KG1 (cell line): ENCODE measurements around the gene SMARCB1.
"Not testable (repeated sequence)": the region's sequence is repeated elsewhere in the genome, so short reads cannot be mapped to it uniquely, and the experiment has no call there.

Experiments
- DNase-seq: peaks from one replicate; lab custom pipeline; 2025; lab: John Stamatoyannopoulos, UW

SMARCB1 gene

DNA sequence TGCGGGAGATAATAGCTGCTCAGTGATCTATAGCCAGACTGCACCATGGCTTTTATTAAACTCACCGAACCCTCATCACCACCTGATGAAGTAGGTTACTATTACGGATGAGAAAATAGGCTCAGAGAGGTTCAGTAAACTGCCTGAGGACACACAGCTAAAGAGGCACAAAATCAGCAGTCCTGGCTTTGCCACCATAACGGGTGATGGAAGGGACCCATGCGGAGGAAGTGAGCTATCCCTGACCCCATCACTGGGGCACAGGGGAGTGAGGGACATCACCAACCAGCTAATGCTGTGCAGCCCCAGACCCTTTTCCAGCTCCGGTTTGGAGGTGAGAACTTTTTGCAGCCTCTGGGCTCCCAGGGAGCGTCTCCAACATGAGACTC is 59.3 kb downstream of the SMARCB1 start:
- DNase-seq, result no peak

DNA sequence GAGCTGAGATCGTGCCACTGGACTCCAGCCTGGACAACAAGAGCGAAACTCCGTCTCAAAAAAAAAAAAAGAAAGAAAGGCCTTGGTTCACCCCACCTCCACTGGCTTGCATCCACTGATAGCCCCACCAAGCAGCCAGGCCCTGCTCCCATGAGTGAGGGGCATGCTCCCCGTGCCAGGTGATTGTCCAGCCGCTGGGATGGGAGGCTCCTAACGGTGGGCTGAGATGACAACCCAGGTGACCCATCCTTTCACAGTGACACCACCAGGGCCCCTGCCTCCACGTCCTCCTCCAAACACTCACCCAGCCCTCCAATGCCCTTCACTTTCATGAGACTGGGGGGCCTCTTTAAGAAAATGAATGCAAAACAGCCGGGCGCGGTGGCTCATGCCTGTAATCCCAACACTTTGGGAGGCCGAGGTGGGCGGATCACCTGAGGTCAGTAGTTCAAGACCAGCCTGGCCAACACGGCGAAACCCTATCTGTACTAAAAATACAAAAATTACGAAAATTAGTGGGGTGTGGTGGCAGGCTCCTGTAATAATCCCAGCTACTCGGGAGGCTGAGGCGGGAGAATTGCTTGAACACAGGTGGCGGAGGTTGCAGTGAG is 60.6 kb downstream of the SMARCB1 start:
- no peak for DNase-seq

DNA sequence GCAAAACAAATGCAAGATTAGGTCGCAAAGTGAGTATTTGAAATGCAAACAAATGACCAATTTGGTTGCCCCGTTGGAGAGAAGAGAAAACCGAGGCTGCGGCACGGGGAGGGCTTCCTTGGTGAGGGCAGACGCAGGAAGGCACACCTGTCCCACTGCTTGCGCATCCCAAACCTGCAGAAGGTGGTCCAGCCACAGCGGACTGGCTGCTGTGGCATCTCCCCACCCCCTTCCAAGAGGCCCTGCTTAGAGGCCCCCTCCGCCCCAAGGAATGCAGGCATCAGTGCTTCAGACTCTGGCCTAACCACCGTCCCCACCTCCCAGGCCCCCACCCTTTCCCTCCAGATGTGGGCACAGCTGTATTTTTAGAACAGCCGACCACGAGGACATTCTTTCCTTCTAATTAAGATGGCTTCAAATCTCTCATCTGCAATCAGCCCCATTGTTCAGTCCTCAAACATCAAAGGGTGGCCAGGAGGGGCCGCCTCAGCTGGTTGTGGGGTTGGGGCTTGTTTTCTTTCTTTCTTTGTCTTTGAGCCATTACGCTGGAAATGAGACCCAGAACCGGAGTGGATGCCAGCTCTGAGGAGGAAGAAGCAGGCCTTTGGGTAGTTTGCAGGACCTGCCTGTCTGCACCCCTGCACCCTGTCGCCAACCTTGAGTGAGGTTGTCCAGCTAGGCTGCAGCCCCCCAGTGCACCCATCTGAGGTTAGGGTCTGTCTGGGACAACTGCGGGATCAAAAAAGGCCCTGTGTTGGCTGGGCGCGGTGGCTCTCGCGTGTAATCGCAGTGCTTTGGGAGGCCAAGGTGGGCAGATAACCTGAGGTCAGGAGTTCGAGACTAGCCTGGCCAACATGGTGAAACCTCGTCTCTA is 61.5 kb downstream of the SMARCB1 start:
- no peak for DNase-seq

DNA sequence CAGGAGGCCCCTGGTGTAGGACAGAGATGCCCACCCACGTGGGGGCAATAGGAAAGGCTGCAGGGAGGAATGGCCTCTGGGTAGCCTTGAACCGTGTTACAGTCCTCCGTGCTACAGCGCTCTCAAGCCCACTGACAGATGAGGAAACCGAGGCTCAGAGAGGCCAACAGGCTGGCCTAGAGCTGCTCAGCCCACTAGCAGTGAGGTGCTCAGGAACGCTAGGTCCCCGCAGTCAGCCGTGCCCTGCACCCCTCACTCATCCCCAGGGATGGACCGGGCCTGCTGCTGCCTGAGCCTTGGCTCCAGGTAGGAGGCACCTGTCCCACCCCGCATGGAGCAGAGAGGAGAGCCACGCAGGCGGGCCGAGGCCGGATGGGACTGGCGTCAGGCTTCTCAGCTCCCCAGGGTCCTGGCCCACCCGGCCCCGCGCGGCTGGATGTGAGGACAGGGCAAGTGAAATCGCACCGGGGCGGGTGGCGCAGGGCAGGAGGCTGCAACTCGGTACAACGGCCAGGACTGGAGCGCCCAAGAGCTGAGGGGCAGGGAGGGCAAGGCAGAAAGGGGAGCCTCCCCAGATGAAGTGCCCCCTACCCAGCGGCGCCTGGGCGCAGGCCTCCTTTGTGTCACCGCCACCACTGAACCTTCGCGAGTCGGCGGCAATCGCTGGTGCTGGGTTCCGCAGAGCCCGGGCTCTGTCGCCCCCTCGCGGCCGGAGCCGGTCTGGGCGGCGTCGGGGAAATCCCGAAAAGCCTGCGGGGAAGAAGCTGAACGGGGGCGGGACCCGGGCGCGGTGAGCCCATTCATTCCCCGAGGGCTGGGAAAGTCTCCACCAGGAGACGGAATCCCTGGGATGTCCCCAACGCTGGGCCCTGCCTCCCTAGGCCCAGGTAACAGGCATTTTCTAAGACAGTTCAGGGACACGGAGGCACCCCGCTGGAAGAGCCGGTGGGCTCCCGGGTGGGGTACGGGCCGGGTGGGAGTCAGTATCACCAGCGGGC is 62.5 kb downstream of the SMARCB1 start:
- DNase-seq, result peak; percentile 35

DNA sequence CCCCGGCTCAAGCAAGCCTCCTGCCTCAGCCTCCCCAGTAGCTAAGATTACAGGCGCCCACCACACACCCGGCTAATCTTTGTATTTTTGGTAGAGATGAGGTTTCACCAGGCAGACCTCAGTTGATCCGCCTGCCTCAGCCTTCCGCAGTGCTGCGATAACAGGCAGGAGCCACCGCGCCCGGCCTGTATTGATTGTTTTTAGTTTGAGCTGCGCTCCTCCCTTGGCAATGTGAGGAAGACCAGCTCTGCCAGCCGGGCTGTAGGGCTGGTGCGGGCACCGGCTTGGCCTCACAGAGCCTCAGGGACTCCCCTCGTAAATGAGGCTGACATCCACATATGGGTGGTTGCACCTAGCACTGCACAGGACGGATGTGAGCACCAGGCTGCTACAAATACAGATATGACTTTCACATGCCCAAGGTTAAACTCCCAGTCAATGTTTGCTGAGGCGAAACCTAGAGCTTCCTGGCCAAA is 63.4 kb downstream of the SMARCB1 start:
- no peak for DNase-seq

DNA sequence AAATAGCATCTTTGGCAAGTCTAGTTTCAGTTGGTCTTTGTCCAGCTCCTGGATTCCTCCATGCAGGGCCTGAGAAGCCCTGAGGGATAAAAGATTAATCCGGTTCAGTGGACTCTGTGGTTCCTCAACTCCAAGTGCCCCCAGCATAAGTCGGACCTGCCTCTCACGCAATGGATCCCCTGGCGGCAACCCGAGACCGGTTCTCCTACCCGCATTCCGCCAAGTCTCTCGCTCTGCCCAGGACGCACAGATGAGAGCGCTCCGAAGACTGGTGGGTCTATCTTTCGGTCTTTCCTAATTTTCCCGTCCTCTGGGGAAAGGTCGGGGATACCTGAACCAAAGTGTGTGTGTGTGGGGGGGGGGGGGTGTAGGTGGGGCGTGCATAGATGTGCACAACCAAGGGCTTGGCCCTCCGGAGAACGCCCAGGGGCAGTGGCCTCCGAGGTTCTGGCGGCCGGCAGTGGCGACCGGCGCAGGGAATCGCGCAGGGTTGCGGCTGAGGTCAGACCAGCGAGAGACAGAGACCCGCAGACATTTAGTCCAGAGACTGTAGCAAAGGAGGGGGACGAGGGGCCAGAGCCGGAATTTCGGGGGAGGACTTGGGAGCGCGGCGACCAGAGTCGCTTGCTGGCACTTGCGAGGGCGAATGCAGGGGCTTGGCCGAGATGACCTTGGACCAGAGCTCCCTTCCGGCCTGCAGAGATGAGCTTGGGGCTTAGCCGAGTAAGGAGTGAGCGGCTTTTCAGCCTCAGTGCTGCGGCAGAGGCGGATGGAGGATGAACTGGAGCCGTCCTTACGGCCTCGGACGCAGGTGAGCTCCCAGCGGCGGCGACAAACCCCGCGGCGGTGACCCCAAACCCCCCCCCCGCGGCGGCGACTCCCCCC is 70.2 kb downstream of the SMARCB1 start:
- DNase-seq, result no peak

DNA sequence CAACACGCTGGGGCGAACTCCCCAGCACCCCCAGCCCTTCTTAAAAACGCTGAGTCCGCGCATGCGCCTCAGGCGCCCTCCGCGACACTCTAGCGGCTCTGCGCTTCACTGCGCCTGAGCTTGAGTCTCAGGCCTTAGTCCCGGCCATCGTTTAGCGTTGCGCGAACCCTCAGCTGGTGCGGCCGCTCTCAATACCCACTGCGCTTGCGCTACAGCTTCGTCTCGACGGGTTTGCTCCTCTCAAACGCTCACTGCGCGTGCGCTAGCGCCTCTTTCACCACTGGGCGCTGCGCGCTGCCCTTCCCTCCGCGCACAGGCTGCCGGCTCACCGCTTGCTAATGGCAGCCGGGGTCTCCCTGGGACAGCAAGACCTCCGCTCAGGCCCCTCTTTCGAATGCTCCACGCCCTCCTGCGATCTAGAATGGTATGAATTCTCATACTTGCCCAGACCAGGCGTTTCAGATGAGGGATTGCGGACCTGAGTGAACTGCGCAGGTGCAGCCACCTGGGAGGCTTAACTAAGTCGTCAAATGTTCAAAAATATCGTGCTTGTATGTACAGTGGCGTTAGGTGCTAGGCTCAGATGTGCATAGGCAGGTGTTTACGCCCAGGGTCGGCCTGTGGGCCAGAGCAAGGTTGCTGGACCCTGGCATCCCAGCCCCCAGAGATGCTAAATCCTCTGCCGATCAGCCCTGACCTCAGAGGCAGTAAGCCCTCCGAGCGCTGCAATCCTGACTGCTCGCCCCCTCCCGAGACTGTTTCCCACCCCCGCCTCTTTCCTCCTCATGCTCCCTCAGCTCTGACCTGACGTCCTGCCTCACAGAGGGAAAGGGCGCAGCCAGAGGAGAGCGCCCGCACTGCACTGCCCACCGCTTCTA is 71.1 kb downstream of the SMARCB1 start, which contains the start of gene SLC2A11:
Gene SLC2A11 (plus strand): TSS at position 270 of the 878 bp plus-strand sequence. CDS start 125 bp downstream, at position 395.
- peak; percentile 87 for DNase-seq

DNA sequence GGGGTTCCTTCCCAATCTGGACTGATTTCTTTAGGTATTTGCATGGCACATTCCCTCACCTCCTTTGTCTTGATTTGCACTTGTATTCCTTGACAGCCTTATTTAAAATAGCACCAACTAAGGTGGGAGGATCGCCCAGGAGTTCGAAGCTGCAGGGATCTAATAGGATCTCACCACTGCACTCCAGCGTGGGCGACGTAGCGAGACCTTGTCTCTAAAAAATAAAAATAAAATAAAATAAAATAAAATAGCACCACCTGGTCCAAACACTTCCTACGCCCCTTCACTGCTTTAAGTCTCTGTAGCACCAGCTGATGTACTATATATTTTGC is 71.7 kb downstream of the SMARCB1 start:
- no peak for DNase-seq

DNA sequence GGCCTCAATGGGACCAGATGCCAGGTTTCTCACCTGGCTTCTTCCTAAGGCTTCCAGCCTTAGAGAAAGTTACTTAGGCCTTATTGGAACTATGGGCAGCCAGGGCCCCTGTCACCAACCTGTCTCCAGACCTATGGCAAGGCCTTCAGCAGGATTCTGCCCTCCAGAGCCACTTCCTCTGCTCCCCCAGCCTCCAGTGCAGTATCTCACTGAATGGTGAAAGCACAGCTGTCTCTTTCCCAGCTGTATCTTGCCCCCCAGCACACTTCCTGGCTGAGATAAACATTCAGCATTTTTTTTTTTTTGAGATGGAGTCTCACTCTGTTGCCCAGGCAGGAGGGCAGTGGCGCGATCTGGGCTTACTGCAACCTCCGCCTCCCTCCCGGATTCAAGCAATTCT is 72.4 kb downstream of the SMARCB1 start:
- DNase-seq, result no peak

DNA sequence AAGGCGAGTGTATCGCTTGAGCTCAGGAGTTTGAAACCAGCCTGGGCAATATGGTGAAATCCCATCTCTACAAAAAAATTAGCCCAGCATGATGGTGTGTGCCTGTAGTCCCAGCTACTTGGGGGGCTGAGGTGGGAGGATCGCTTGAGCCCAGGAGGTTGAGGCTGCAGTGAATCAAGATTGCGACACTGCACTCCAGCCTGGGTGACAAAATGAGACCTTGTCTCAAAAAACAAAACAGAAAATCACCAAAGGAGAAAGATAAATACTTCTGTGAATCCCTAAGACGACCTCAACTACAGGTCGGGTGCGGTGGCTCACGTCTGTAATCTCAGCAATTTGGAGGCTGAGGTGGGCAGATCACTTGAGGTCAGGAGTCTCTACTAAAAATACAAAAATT is 73.4 kb downstream of the SMARCB1 start:
- DNase-seq, result not testable (repeated sequence)

DNA sequence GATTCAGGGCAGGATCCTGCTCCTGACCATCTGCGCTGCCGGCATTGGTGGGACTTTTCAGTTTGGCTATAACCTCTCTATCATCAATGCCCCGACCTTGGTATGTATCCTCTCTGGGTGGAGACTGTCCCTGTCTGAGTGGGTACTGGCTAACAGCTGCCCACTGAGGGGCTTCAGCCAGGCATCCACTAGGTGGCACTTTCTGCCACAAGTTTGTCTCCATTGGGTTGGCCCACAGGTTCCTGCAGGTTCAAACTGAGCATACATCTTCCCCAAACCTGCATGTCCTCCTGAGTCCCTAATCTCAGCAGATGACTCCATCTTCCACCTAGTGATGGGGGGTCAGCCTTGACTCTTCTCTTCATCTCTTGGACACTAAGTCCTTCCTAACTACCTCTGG is 75.3 kb downstream of the SMARCB1 start:
- DNase-seq, result peak; percentile 10

DNA sequence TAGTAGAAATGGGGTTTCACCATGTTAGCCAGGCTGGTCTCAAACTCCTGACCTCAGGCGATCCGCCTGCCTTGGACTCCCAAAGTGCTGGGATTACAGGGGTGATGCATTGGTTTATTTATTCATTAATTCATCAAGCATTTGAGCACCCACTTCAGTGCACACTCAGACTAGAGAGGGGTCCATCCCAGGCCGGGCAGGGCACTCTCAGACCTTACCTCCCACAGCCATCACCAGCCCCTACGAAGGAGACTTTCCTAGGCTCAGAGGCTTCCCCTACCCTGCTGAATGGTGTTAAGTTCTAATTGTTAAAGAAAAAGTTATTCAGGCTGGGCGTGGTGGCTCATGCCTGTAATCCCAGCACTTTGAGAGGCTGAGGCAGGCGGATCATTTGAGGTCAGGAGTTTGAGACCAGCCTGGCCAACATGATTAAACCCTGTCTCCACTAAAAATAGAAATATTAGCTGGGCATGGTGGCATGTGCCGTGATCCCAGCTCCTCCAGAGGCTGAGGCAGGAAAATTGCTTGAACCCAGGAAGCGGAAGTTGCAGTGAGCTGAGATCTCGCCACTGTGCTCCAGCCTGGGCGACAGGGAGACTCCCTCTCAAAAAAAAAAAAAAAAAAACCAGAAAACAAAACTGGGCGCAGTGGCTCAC is 77.9 kb downstream of the SMARCB1 start:
- not testable (repeated sequence) for DNase-seq

DNA sequence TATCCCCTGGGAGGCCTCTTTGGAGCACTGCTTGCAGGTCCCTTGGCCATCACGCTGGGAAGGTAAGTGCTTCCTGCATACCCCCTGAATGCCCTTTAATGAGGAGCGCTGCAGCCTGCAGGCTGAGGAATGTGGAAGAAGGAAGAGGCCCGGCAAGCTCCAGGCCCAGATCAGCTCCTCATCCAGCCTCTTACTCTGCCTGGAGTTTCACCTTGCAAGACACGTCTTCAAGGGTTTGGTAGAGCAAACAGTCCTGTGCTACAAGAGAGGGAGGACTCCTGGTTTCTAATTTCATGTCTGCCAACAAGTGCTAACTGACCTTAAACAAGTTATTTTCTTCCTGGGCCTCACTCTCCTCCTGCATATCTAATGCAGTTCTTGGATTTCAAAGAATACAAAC is 81.8 kb downstream of the SMARCB1 start:
- no peak for DNase-seq

DNA sequence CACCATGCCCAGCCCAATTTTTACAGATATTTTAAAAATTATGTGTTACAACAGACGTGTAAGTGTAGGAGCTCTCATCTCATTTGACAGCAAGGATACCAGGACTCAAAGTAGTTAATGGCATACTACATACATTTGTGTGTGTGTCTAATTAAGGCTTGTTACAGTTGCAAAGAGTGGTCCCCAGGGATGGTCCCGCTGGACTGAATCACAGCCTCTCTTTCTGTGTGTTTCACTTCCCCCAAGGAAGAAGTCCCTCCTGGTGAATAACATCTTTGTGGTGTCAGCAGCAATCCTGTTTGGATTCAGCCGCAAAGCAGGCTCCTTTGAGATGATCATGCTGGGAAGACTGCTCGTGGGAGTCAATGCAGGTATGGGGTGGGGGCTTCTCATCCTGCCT is 88.1 kb downstream of the SMARCB1 start:
- no peak for DNase-seq

DNA sequence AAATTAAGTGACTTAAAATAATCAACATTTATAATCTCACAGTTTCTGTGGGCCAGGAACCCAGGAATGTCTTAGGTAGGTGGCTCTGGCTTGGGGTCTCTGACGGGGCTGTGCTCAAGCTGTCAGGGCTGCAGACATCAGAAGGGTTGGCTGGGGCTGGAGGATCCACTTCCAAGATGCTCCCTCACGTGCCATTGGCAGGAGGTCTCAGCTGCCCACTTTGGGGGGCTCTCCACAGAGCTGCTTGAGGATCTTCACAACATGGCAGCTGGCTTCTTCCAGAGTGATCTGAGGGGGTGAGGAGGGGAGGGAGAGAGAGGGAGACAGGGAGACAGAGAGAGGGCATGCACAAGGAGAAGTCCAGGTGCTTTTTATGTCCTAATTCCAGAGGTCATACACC is 89.0 kb downstream of the SMARCB1 start:
- no peak for DNase-seq

DNA sequence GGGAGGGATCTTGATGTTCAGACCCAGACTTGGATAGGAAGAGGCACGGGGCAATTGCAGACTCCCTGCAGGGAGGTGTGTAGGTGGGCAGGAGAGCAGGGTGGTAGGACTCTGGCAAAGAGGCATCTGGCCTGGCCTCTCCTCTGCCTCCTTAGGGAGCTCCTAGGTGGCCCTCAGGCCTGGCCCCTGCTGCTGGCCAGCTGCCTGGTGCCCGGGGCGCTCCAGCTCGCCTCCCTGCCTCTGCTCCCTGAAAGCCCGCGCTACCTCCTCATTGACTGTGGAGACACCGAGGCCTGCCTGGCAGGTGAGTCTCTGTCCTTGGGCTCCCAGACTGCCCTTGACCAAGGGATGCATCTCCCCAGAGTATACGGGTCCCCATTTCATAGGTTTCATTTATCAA is 90.8 kb downstream of the SMARCB1 start:
- no peak for DNase-seq

DNA sequence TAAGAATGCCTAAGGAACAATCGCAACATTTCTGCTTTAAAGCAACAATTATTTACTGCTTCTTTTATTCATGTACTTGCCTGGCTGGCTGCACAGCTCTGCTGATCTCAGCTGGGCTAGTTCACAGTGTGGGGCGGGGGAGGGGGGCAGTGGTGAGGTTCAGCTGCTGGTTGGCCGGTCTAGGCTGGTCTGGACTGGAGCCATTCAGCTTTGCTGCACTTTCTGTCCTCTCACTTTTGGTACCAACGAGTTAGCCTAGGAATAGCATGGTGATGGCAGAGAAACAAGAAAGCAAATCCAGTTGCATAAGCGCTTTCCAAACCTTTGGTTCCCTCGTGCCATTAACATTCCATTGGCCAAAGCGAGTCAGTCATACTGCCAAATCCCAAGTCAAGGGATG is 91.5 kb downstream of the SMARCB1 start:
- no peak for DNase-seq

DNA sequence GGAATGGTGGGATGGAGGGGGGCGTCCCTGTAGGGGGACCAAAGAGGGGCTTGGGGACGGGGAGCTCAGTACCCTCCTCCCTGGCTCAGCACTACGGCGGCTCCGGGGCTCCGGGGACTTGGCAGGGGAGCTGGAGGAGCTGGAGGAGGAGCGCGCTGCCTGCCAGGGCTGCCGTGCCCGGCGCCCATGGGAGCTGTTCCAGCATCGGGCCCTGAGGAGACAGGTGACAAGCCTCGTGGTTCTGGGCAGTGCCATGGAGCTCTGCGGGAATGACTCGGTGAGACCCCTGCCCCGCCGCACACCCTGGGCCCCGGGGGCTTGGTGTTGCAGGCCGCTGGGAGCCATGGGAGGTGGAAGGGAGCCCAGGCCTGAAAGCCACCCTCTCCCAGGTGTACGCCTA is 95.6 kb downstream of the SMARCB1 start:
- DNase-seq, result no peak

DNA sequence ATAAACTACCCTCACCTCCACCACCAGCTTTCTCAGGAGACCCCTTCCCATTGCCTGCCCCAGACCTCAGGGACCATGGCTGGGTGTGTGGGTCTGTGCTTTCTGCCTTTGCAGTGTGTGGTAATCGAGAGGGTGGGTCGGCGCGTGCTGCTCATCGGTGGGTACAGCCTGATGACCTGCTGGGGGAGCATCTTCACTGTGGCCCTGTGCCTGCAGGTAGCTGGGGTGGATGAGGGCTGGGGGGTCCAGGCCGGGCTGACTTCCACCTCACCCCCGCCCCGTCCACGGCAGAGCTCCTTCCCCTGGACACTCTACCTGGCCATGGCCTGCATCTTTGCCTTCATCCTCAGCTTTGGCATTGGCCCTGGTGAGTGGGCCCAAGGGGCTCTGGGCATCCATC is 96.9 kb downstream of the SMARCB1 start:
- DNase-seq, result no peak

DNA sequence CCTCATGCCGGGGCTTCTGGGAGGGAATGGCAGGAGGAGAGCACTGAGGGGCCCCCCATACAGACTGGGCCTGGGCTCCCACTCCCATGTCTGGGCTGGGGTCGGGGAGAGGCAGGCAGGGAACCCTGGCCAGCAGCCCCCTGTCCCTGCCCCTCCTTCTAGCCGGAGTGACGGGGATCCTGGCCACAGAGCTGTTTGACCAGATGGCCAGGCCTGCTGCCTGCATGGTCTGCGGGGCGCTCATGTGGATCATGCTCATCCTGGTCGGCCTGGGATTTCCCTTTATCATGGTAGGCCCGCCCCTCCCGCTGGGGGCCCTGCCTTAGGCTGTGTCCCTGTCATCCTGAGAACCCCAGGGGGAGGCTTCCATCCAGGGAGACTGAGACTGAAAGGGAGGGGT is 97.4 kb downstream of the SMARCB1 start:
- DNase-seq, result no peak
